22Rv1 (cell line): ENCODE measurements around the gene SHISA6.

Source experiments
- ZFX ChIP-seq: fragments of 450-650 bp; IDR thresholded peaks from 2 replicates; pipeline ENCODE4 v1.6.1; 2017; ENCODE audit warnings: antibody characterized with exemption, borderline replicate concordance
- TF ChIP-seq, protein P1 (sequence below): fragments of 450-650 bp; IDR thresholded peaks from 2 replicates; pipeline ENCODE4 v1.5.1; 2017; ENCODE audit warnings: mild to moderate bottlenecking

DNA sequence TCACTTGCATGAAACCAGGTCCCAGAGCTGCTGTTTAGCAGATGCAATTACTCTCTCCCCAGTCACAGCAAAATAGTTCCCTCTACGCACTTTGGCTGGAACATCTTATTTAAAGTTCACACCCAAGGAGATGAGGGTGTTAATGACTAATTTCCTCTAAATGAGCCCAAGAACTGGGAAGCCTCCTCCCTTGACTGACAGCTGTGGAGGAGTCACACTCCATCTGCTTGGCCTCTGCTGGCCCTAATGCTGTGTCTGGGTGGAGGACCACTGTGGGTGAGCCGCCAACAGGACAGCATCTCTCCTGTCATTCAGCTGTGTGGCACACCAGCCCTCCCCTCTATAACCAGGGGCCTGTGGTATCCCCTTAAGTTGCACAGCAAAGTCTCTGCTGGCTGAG, 115.4 kb downstream of the SHISA6 start:
- TF ChIP-seq, protein P1, sequence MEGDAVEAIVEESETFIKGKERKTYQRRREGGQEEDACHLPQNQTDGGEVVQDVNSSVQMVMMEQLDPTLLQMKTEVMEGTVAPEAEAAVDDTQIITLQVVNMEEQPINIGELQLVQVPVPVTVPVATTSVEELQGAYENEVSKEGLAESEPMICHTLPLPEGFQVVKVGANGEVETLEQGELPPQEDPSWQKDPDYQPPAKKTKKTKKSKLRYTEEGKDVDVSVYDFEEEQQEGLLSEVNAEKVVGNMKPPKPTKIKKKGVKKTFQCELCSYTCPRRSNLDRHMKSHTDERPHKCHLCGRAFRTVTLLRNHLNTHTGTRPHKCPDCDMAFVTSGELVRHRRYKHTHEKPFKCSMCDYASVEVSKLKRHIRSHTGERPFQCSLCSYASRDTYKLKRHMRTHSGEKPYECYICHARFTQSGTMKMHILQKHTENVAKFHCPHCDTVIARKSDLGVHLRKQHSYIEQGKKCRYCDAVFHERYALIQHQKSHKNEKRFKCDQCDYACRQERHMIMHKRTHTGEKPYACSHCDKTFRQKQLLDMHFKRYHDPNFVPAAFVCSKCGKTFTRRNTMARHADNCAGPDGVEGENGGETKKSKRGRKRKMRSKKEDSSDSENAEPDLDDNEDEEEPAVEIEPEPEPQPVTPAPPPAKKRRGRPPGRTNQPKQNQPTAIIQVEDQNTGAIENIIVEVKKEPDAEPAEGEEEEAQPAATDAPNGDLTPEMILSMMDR, result no peak
- TF ChIP-seq ZFX, result no peak
